22Rv1 (cell line): ENCODE data around the gene FBXO31.

ENCODE experiments used
- ZFX ChIP-seq: fragments of 450-650 bp; IDR thresholded peaks from 2 replicates; pipeline ENCODE4 v1.6.1; 2017; ENCODE audit warnings: antibody characterized with exemption, borderline replicate concordance
- TF ChIP-seq, protein P1 (sequence below): fragments of 450-650 bp; IDR thresholded peaks from 2 replicates; pipeline ENCODE4 v1.5.1; 2017; ENCODE audit warnings: mild to moderate bottlenecking

GRCh38 chr16:87425941-87426340 is 42.4 kb upstream of the FBXO31 start:
- TF ChIP-seq, protein P1, sequence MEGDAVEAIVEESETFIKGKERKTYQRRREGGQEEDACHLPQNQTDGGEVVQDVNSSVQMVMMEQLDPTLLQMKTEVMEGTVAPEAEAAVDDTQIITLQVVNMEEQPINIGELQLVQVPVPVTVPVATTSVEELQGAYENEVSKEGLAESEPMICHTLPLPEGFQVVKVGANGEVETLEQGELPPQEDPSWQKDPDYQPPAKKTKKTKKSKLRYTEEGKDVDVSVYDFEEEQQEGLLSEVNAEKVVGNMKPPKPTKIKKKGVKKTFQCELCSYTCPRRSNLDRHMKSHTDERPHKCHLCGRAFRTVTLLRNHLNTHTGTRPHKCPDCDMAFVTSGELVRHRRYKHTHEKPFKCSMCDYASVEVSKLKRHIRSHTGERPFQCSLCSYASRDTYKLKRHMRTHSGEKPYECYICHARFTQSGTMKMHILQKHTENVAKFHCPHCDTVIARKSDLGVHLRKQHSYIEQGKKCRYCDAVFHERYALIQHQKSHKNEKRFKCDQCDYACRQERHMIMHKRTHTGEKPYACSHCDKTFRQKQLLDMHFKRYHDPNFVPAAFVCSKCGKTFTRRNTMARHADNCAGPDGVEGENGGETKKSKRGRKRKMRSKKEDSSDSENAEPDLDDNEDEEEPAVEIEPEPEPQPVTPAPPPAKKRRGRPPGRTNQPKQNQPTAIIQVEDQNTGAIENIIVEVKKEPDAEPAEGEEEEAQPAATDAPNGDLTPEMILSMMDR, result no peak
- TF ChIP-seq ZFX, result no peak
